HUES6 (cell line): ENCODE results near the gene XKR8.
"Not testable (repeated sequence)": the region's sequence is repeated elsewhere in the genome, so short reads cannot be mapped to it uniquely, and the experiment has no call there.

Experiments
- H3K27ac ChIP-seq: 2 replicates; pipeline ENCODE4 v1.7.0; 2013; ENCODE audit warnings: low read depth, mild to moderate bottlenecking, low read length, inconsistent platforms
- H3K27me3 ChIP-seq: 2 replicates; pipeline ENCODE4 v1.6.1; 2013; ENCODE audit warnings: low read length; ENCODE audit not compliant: control insufficient read depth, insufficient read depth
- H3K36me3 ChIP-seq: 2 replicates; pipeline ENCODE4 v1.6.1; 2013; ENCODE audit warnings: low read length; ENCODE audit not compliant: control insufficient read depth, insufficient read depth
- H3K4me1 ChIP-seq: 2 replicates; pipeline ENCODE4 v1.6.1; 2013; ENCODE audit warnings: low read length; ENCODE audit not compliant: control insufficient read depth, insufficient read depth
- H3K4me3 ChIP-seq: 2 replicates; pipeline ENCODE4 v1.5.1; 2013; ENCODE audit warnings: low read depth, low read length
- H3K9ac ChIP-seq: one replicate; pipeline ENCODE4 v1.6.1; 2013; ENCODE audit warnings: mild to moderate bottlenecking, low read length
- H3K9me3 ChIP-seq: 2 replicates; pipeline ENCODE4 v1.6.1; 2013; ENCODE audit warnings: low read depth, low read length; ENCODE audit not compliant: control insufficient read depth, insufficient read depth

Gene XKR8

DNA sequence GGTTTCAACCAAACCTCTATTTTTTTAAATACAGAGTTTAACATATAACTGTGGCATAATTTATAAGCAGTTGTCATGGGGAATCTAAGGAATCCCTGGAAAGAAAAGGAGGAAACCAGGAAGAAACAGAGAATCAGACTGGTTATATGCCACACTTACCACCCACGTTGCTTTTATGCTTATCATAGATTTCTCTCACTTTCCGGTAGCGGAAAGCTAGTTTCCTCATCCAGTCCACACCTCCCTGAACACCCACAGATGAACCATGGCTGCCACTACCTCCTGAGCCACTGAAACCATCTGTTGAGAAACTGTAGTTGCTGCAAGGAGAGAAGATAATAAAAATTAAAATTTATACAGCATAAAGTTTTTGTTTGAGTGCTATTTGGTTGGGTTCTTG is 33.5 kb downstream of the XKR8 start:
- Histone ChIP-seq H3K9ac (no peak overlapping the region), H3K27ac (no peak overlapping the region), H3K36me3 (peaks cover 84% of the 10 kb centered on the region), H3K9me3 (no peaks in the 10 kb centered on the region), H3K4me1 (no peaks in the 10 kb centered on the region), H3K4me3 (no peak overlapping the region), H3K27me3 (no peaks in the 10 kb centered on the region)

DNA sequence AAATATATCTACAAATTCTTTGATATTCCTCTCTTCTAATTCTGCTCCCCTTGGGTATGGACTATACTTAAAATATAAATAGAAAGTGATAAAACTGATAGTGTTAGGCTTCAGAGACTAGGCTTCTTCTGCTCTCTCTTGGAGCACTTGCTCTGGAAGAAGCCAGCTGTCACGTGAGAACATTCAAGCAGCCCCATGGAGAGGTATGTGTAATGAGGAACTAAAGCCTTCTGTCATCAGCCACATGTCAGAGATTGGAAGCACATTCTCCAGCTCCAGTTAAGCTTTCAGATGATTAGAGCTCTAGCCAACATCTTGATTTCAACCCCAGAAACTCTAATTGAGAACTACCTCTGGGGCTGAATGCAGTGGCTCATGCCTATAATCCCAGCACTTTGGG is 34.3 kb downstream of the XKR8 start:
- Histone ChIP-seq H3K9ac (no peak overlapping the region), H3K4me3 (no peak overlapping the region), H3K9me3 (no peaks in the 10 kb centered on the region), H3K27ac (no peak overlapping the region), H3K36me3 (peaks cover 81% of the 10 kb centered on the region), H3K27me3 (no peaks in the 10 kb centered on the region), H3K4me1 (no peaks in the 10 kb centered on the region)

DNA sequence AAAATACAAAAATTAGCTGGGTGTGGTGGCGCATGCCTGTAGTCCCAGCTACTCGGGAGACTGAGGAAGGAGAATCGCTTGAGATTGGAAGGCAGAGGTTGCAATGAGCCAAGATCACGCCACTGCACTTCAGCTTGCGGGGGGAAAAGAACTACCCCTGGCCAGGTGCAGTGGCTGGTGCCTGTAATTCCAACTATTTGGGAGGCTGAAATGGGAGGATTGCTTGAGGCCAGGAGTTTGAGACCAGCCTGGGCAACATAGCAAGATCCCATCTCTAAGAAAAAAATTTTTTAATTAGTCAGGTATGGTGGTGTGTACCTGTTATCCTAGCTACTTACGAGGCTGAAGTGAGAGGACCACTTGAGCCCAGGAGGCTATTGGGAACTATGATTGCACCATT is 34.8 kb downstream of the XKR8 start:
- H3K27ac ChIP-seq, H3K4me3 ChIP-seq, H3K27me3 ChIP-seq, H3K4me1 ChIP-seq, H3K9me3 ChIP-seq, H3K9ac ChIP-seq: not testable (repeated sequence)
- H3K36me3 ChIP-seq = peaks cover 79% of the 10 kb centered on the region

- no peaks in the 10 kb centered on the region for H3K4me1 ChIP-seq
- no peak overlapping the region for H3K4me3 ChIP-seq
- no peak overlapping the region for H3K27ac ChIP-seq
- H3K36me3 ChIP-seq = peaks cover 59% of the 10 kb centered on the region
- no peaks in the 10 kb centered on the region for H3K27me3 ChIP-seq
- no peaks in the 10 kb centered on the region for H3K9me3 ChIP-seq
- H3K9ac ChIP-seq = no peak overlapping the region
These were observed 39.3 kb downstream of the XKR8 start for GRCh38 chr1:27999055-27999454.

- Histone ChIP-seq H3K9ac (no peak overlapping the region), H3K36me3 (peaks cover 48% of the 10 kb centered on the region), H3K27ac (no peak overlapping the region), H3K27me3 (no peaks in the 10 kb centered on the region), H3K4me1 (no peaks in the 10 kb centered on the region), H3K4me3 (no peak overlapping the region), H3K9me3 (no peaks in the 10 kb centered on the region)
These were observed 42.8 kb downstream of the XKR8 start for GRCh38 chr1:28002600-28002999.

- H3K36me3 ChIP-seq = peaks cover 43% of the 10 kb centered on the region
- H3K4me3 ChIP-seq, H3K27ac ChIP-seq, H3K9ac ChIP-seq, H3K9me3 ChIP-seq, H3K27me3 ChIP-seq, H3K4me1 ChIP-seq: not testable (repeated sequence)
These were observed 43.3 kb downstream of the XKR8 start for GRCh38 chr1:28003117-28003516.

GRCh38 chr1:28010969-28011368 is 51.2 kb downstream of the XKR8 start:
- Histone ChIP-seq H3K27me3 (no peaks in the 10 kb centered on the region), H3K27ac (no peak overlapping the region), H3K36me3 (peaks cover 35% of the 10 kb centered on the region), H3K9ac (no peak overlapping the region), H3K4me1 (no peaks in the 10 kb centered on the region), H3K9me3 (no peaks in the 10 kb centered on the region), H3K4me3 (no peak overlapping the region)
